Suprapubic skin (tissue), 4 donors: ENCODE measurements around the gene ACSL6. TPM values are rescaled to one million over a fixed set of nuclear protein-coding genes. Genes with fewer than 3 reads are reported as not detected.
A peak's percentile ranks its signal among the peaks of the same experiment; 100 is the strongest.

ENCODE experiments used
- DNase-seq, 2 donors: peaks; one replicate each; pipeline ENCODE4 v3.0.0-alpha.2; 2019; ENCODE audit warnings: low spot score in 2 of 2
- H3K27ac ChIP-seq: fragments of 200-600 bp; sonication (generic); one replicate; pipeline ENCODE4 v1.5.1; 2019
- H3K27me3 ChIP-seq: fragments of 200-600 bp; sonication (generic); one replicate; pipeline ENCODE4 v1.5.1; 2019
- H3K36me3 ChIP-seq: fragments of 200-600 bp; sonication (generic); one replicate; pipeline ENCODE4 v1.5.1; 2019
- H3K4me1 ChIP-seq: fragments of 200-600 bp; sonication (generic); one replicate; pipeline ENCODE4 v1.5.1; 2019
- H3K4me3 ChIP-seq: fragments of 200-600 bp; sonication (generic); one replicate; pipeline ENCODE4 v1.5.1; 2019; ENCODE audit warnings: mild to moderate bottlenecking
- H3K9me3 ChIP-seq: fragments of 200-600 bp; sonication (generic); one replicate; pipeline ENCODE4 v1.5.1; 2019
- EP300 ChIP-seq: sonication (generic); formaldehyde crosslinking; IDR thresholded peaks from one replicate; pipeline ENCODE4 v1.6.1; 2017; ENCODE audit warnings: antibody characterized with exemption
- POLR2A ChIP-seq, 2 donors: fragments of 450-650 bp; IDR thresholded peaks; one replicate each; pipeline ENCODE4 v1.6.1; 2017; ENCODE audit warnings: antibody characterized with exemption in 2 of 2, mild to moderate bottlenecking in 2 of 2, moderate library complexity in 2 of 2
- POLR2AphosphoS5 ChIP-seq, 3 donors: sonication (generic); formaldehyde crosslinking; IDR thresholded peaks; one replicate each; pipeline ENCODE4 v1.6.1; 2017; ENCODE audit warnings: antibody characterized with exemption in 3 of 3
- WGBS: methylation state at CpG from one replicate; pipeline ENCODE4 v1.1.5; 2018; 5-methylcytosine and 5-hydroxymethylcytosine counted together
- total RNA-seq, 4 donors: library from RNA; depleted of rRNA; stranded (reverse); fragments of >200 nt; gene quantifications; one replicate each; pipeline ENCODE4 v1.1.0, GENCODE V29; 2016
- TF ChIP-seq, protein P1 (sequence below), 2 donors: fragments of 200-600 bp in 1 of 2; fragments of 450-650 bp in 1 of 2; sonication (generic) in 1 of 2; IDR thresholded peaks; one replicate each; pipeline ENCODE4 v1.5.1; 2016 to 2019; ENCODE audit warnings: antibody characterized with exemption in 2 of 2, mild to moderate bottlenecking in 1 of 2, moderate library complexity in 1 of 2

Gene ACSL6
- total RNA-seq, 4 donors from 2014 or later = 0.21 to 0.89 (median 0.23) TPM; not detected in 1

GRCh38 chr5:132013711-132014110, 2.3 kb upstream of the ACSL6 start:
- Histone ChIP-seq H3K9me3 (no peaks in the 10 kb centered on the region), H3K27ac (no peak overlapping the region), H3K27me3 (peaks cover 40% of the 10 kb centered on the region), H3K4me1 (peaks cover 15% of the 10 kb centered on the region), H3K36me3 (no peaks in the 10 kb centered on the region), H3K4me3 (no peak overlapping the region)
- peak in 1 of 2 donors; percentile 69 for DNase-seq
- 92% methylated on average over 1 of the region's 2 CpGs for WGBS
- TF ChIP-seq POLR2AphosphoS5 (IDR thresholded peaks at IDR 0.05) = no peak
- TF ChIP-seq, protein P1, sequence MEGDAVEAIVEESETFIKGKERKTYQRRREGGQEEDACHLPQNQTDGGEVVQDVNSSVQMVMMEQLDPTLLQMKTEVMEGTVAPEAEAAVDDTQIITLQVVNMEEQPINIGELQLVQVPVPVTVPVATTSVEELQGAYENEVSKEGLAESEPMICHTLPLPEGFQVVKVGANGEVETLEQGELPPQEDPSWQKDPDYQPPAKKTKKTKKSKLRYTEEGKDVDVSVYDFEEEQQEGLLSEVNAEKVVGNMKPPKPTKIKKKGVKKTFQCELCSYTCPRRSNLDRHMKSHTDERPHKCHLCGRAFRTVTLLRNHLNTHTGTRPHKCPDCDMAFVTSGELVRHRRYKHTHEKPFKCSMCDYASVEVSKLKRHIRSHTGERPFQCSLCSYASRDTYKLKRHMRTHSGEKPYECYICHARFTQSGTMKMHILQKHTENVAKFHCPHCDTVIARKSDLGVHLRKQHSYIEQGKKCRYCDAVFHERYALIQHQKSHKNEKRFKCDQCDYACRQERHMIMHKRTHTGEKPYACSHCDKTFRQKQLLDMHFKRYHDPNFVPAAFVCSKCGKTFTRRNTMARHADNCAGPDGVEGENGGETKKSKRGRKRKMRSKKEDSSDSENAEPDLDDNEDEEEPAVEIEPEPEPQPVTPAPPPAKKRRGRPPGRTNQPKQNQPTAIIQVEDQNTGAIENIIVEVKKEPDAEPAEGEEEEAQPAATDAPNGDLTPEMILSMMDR (IDR thresholded peaks at IDR 0.05) = no peak
- TF ChIP-seq POLR2A (IDR thresholded peaks at IDR 0.05) = no peak
- TF ChIP-seq EP300 = no peak

DNA sequence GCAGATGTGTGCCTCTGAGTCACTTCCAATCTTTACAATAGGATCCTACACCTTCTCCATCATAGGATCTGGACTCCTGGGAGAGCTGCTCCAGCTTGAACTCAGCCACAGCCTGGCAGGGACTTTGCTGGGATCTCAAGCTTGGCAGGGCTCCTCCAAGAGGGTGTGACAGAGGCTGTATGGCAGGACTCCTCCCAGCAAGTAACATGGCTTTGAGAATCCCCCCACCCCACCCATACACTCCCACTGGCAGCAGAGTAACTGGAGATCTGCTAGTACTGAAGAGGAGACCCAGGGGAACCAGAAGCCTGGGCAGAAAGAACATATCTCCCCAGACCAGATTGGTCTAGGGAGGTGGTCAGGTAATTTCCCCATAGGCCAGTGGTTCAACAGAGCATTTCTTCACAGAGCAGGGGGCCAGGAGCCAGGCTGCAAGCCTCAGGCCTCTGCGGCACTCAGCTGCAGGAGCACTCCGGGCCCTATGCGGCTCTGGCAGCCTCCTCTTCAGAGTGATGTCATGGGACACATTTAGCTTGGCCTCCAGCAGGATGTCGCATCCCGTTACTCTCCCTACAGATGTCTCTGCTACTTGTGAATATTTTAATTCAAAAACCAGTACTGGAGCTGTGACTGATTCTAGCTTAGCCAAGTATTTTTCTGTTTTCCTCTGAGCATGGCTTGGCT, 1.7 kb upstream of the ACSL6 start:
- Histone ChIP-seq H3K27ac (no peak overlapping the region), H3K27me3 (peaks cover 38% of the 10 kb centered on the region), H3K36me3 (no peaks in the 10 kb centered on the region), H3K4me1 (peaks cover 15% of the 10 kb centered on the region), H3K4me3 (no peak overlapping the region), H3K9me3 (no peaks in the 10 kb centered on the region)
- DNase-seq = peak in 1 of 2 donors; percentile 64
- 52% methylated on average over 4 of the region's 5 CpGs for WGBS
- TF ChIP-seq, protein P1 (IDR thresholded peaks at IDR 0.05) = no peak
- TF ChIP-seq EP300 = no peak

DNA sequence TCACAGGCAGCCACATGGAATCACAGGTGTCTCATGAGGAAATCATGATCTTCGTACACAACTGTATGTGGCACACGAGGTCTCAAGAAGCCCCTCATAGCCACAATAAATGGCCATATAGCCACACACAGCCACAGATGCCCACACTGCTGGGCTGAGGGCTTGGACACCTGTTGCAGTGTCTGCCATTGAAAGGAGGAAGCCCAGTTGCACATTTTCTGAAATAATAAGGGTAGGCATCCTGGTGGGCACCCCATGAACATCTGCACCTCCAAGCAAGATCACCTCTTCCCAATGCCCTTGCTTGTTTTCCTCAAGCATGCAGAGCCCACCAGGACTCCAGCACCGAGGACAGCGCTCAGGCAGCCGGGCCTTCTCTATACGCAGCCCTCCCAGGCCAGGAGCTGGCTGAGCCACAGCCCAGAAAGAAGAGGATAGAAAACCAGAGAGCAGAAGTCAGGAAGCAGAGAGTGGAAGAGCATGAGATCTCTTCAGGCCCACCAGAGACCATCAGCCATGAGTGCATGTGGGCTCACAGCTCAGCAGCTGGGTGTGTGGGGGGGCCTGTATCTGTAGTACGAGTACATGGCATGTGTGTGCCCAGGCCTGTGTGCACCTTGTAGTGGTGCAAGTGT, 1.0 kb upstream of the ACSL6 start:
- Histone ChIP-seq H3K27me3 (peaks cover 32% of the 10 kb centered on the region), H3K36me3 (no peaks in the 10 kb centered on the region), H3K27ac (no peak overlapping the region), H3K4me1 (peaks cover 15% of the 10 kb centered on the region), H3K4me3 (no peak overlapping the region), H3K9me3 (no peaks in the 10 kb centered on the region)
- TF ChIP-seq, protein P1 (IDR thresholded peaks at IDR 0.05) = no peak
- TF ChIP-seq POLR2AphosphoS5 (IDR thresholded peaks at IDR 0.05) = no peak
- no peak for TF ChIP-seq EP300
- TF ChIP-seq POLR2A (IDR thresholded peaks at IDR 0.05) = no peak
- 55% methylated on average over 7 of the region's 7 CpGs for WGBS
- DNase-seq = peak; percentile 32 to 62

- Histone ChIP-seq H3K9me3 (no peaks in the 10 kb centered on the region), H3K36me3 (no peaks in the 10 kb centered on the region), H3K4me1 (peaks cover 15% of the 10 kb centered on the region), H3K27me3 (peaks cover 32% of the 10 kb centered on the region), H3K27ac (no peak overlapping the region), H3K4me3 (peak overlapping the region; percentile 65)
- no peak for TF ChIP-seq POLR2A (IDR thresholded peaks at IDR 0.05)
- TF ChIP-seq, protein P1 (IDR thresholded peaks at IDR 0.05) = no peak
- TF ChIP-seq EP300 = no peak
- WGBS = 10% methylated on average over 25 of the region's 46 CpGs
- peak; percentile 56 to 70 for DNase-seq
Observed at GRCh38 chr5:132010989-132011621, 353 bp downstream of the ACSL6 start.

GRCh38 chr5:132010645-132010988, 841 bp downstream of the ACSL6 start:
- peak in 1 of 2 donors; percentile 36 for DNase-seq
- Histone ChIP-seq H3K9me3 (no peaks in the 10 kb centered on the region), H3K27ac (no peak overlapping the region), H3K4me1 (peaks cover 15% of the 10 kb centered on the region), H3K4me3 (peak overlapping the region; percentile 65), H3K27me3 (peaks cover 28% of the 10 kb centered on the region), H3K36me3 (no peaks in the 10 kb centered on the region)
- WGBS = 84% methylated on average over 6 of the region's 6 CpGs
- TF ChIP-seq, protein P1 (IDR thresholded peaks at IDR 0.05) = no peak
- TF ChIP-seq POLR2A (IDR thresholded peaks at IDR 0.05) = no peak
- TF ChIP-seq POLR2AphosphoS5 (IDR thresholded peaks at IDR 0.05) = no peak
- no peak for TF ChIP-seq EP300
